22Rv1 (cell line): ENCODE data around the gene FHIT.

ENCODE experiments used
- CTCF ChIP-seq: fragments of 450-650 bp; IDR thresholded peaks from 2 replicates; pipeline ENCODE4 v1.5.1; 2017; ENCODE audit warnings: mild to moderate bottlenecking
- ZFX ChIP-seq: fragments of 450-650 bp; IDR thresholded peaks from 2 replicates; pipeline ENCODE4 v1.6.1; 2017; ENCODE audit warnings: antibody characterized with exemption, borderline replicate concordance

- no peak for TF ChIP-seq CTCF
- no peak for TF ChIP-seq ZFX
Measured at GRCh38 chr3:60542995-60543394, 708.3 kb downstream of the FHIT start.
